ENCODE measurements around the gene GAMT.

GRCh38 chr19:1422360-1422759 is 21.0 kb upstream of the GAMT start:
- TF ChIP-seq CTCF (IDR thresholded peaks at IDR 0.05) (no peak), POLR2A (IDR thresholded peaks at IDR 0.05) (no peak)
